ENCODE measurements around the gene HECTD3.
A peak's percentile ranks its signal among the peaks of the same experiment; 100 is the strongest.

The HECTD3 gene

DNA sequence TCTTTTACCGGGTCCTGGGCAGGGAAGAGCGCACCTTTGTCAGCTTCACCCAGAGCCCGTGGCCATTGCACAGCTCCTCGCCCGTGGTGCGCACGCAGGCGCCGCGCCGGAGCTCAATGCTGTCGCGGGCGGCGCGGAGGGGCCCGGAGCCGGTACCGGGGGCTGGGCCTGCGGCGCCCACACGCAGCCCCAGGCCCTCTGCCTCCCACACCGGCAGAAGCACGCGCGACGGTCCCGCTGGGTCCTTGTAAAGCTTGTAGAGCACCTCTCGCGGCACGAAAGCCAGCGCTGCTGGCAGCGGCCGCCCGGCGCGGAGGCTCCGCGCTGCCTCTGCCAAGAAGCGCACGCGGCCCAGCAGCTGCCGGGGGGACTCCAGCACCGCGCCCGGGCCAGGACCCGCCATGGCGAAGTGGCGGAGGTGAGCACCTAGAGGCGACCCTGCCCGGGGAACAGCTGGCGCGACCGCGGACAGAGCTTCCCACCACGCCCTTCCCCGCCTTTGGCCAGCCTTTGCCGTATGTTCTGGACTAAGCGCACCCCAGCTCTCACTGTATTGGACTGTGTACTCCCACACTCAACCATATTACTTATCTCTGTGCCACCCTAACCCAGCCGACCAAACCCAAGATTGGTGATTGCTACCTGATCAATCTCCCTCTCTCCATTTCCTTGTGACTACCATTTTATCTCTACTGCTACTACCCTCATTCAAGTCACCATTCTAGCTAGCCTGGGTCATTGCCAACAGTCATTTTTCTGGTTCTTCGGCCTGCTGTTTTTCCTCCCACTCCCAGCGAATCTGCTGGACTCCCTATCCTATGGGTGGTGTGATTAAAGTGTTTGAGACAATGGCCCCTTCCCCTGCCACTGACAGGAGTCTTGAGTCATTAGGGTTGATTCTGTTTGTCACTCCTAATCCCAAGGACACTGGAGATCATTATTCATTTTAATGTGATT is at the start of gene HECTD3:
Gene HECTD3, minus strand, starts transcription at position 470 of the 957 bp plus-strand sequence. Its CDS starts 67 bp downstream, at position 403.
- POLR2A ChIA-PET = interaction anchor here (0.7 to 6.2 kb wide), 33 partner anchors 8 to 558 kb away, joined by 3 to 154 read pairs (median 4); partner anchors contain the start of genes BEST4, CCDC163, EIF2B3 and MMACHC
- TF ChIP-seq BHLHE40 (IDR thresholded peaks at IDR 0.05; ENCODE audit: borderline replicate concordance) (no peak), FOXA1 (IDR thresholded peaks at IDR 0.05) (no peak), L3MBTL2 (conservative IDR thresholded peaks at IDR 0.05) (no peak), LEF1 (IDR thresholded peaks at IDR 0.05; ENCODE audit: borderline replicate concordance) (0 out of 2 replicates have a peak, but pooled peaks have one; percentile 20), FOXM1 (IDR thresholded peaks at IDR 0.05; ENCODE audit: borderline replicate concordance) (no peak), TARDBP (IDR thresholded peaks at IDR 0.05) (no peak), SUZ12 (IDR thresholded peaks at IDR 0.05) (no peak), CTBP1 (IDR thresholded peaks at IDR 0.05; ENCODE audit: borderline replicate concordance) (no peak), HDGF (IDR thresholded peaks at IDR 0.05; ENCODE audit: borderline replicate concordance) (no peak)
- CTCF ChIA-PET = interaction anchor here (0.5 to 11.2 kb wide), 9 partner anchors 10 to 482 kb away, joined by 3 to 139 read pairs (median 4); partner anchors contain the start of gene BEST4
- peak; percentile 74 for DNase-seq (ENCODE audit: extremely low spot score)

DNA sequence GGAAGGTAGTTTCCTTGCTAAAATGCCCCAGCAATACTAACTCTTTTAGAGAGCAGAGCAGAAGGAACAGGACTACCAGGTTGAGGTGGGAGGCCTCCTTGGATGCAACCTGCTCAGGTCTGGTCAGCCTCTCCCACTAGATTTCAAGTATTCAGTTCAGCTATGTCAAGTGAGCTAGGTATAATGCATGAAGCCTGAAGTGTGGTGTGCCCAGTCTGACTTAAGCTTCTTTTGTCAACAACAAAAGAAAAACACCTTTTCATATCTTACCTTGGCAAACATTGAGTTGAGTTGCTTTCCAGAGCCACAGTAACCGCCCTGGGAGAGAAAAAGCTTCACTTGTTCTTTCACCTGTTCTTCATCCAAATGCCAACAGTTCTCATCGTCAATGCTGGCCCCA is 48.7 kb upstream of the HECTD3 start:
- CTCF ChIA-PET = no interaction called here
- DNase-seq (ENCODE audit: extremely low spot score) = no peak
- no peak for TF ChIP-seq ARNT (IDR thresholded peaks at IDR 0.05)
- no peak for TF ChIP-seq LEF1 (IDR thresholded peaks at IDR 0.05; ENCODE audit: borderline replicate concordance)
- no peak for TF ChIP-seq BHLHE40 (IDR thresholded peaks at IDR 0.05; ENCODE audit: borderline replicate concordance)
- no peak for TF ChIP-seq L3MBTL2 (conservative IDR thresholded peaks at IDR 0.05)
- TF ChIP-seq ZNF384 (IDR thresholded peaks at IDR 0.05) = no peak
- TF ChIP-seq FOXA1 (IDR thresholded peaks at IDR 0.05) = no peak
- TF ChIP-seq SP1 (IDR thresholded peaks at IDR 0.05) = no peak
- TF ChIP-seq PKNOX1 (IDR thresholded peaks at IDR 0.05) = no peak
- TF ChIP-seq HDGF (IDR thresholded peaks at IDR 0.05; ENCODE audit: borderline replicate concordance) = no peak
- TF ChIP-seq CTBP1 (IDR thresholded peaks at IDR 0.05; ENCODE audit: borderline replicate concordance) = no peak
- TF ChIP-seq FOXM1 (IDR thresholded peaks at IDR 0.05; ENCODE audit: borderline replicate concordance) = no peak
- TF ChIP-seq FOXK2 (IDR thresholded peaks at IDR 0.05) = no peak
- TF ChIP-seq NFRKB (IDR thresholded peaks at IDR 0.05) = no peak
- TF ChIP-seq ELF4 (IDR thresholded peaks at IDR 0.05) = no peak
- TF ChIP-seq TARDBP (IDR thresholded peaks at IDR 0.05) = no peak
- no peak for TF ChIP-seq SUZ12 (IDR thresholded peaks at IDR 0.05)
- POLR2A ChIA-PET = no interaction called here

DNA sequence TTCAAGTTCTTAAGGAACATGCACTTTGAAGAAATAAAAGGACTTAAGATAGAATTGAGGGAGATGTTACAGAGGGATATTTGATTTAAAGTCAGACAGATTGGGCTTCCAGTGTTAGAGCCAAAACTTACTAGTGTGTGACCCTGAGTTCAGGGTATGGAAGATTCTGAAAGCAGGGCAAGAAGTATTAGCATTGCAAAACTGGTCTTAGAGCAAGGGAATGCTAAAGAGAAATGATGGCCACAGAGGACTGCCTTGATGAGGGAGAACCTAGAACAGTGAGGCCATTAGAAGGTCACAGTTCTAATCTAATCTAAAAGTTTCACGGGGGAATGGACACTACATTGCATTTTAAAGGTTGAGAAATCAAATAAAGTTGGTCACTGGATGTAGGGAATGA is 46.4 kb upstream of the HECTD3 start:
- ChIA-PET POLR2A (no interaction called here), CTCF (no interaction called here)
- no peak for DNase-seq (ENCODE audit: extremely low spot score)
- no peak for TF ChIP-seq CTBP1 (IDR thresholded peaks at IDR 0.05; ENCODE audit: borderline replicate concordance)
- no peak for TF ChIP-seq ZNF384 (IDR thresholded peaks at IDR 0.05)
- TF ChIP-seq SP1 (IDR thresholded peaks at IDR 0.05) = no peak
- TF ChIP-seq ARNT (IDR thresholded peaks at IDR 0.05) = no peak
- no peak for TF ChIP-seq SUZ12 (IDR thresholded peaks at IDR 0.05)
- no peak for TF ChIP-seq FOXM1 (IDR thresholded peaks at IDR 0.05; ENCODE audit: borderline replicate concordance)
- no peak for TF ChIP-seq FOXK2 (IDR thresholded peaks at IDR 0.05)
- TF ChIP-seq LEF1 (IDR thresholded peaks at IDR 0.05; ENCODE audit: borderline replicate concordance) = no peak
- TF ChIP-seq BHLHE40 (IDR thresholded peaks at IDR 0.05; ENCODE audit: borderline replicate concordance) = no peak
- no peak for TF ChIP-seq L3MBTL2 (conservative IDR thresholded peaks at IDR 0.05)
- TF ChIP-seq TARDBP (IDR thresholded peaks at IDR 0.05) = no peak
- TF ChIP-seq ELF4 (IDR thresholded peaks at IDR 0.05) = no peak
- no peak for TF ChIP-seq PKNOX1 (IDR thresholded peaks at IDR 0.05)
- TF ChIP-seq NFRKB (IDR thresholded peaks at IDR 0.05) = no peak
- TF ChIP-seq FOXA1 (IDR thresholded peaks at IDR 0.05) = no peak
- TF ChIP-seq HDGF (IDR thresholded peaks at IDR 0.05; ENCODE audit: borderline replicate concordance) = no peak

DNA sequence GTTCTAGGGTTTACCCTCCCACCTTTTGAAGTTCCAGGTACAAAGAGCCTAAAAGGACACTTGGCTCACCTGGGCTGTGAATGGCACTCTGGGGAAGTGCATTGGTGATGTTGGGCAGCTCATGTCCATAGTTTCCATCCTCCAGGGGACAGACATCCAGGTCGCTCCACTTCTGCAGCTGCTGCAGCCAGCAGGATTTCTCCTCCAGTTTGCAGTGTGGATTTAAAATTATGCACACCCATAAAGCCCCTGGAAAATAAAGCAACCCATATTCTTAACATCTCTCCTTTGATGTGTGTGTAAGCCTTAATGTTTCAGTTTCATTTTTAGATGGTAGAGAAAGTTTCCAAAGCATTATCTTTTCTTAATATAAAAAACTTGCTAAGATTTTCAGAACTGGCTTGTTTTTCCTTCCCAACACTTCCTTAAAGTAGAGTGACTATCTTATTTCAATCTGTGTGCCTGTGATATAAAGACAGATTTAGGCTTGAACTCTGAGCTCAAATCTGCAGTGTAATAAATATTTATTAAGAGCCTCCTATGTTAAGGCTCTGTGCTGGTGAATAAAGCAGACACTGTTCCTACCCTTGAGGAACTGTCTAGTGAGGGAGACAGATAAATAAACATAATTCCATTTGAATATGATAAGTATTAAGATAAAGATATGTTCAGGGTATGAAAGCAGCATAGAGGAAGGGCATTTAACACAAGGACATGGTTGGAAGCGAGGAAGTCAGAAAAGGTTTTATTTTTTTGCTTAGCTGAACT is 40.1 kb upstream of the HECTD3 start:
- CTCF ChIA-PET = no interaction called here
- TF ChIP-seq FOXM1 (IDR thresholded peaks at IDR 0.05; ENCODE audit: borderline replicate concordance) (no peak), NFRKB (IDR thresholded peaks at IDR 0.05) (no peak), ARNT (IDR thresholded peaks at IDR 0.05) (no peak), TARDBP (IDR thresholded peaks at IDR 0.05) (no peak), ELF4 (IDR thresholded peaks at IDR 0.05) (no peak), LEF1 (IDR thresholded peaks at IDR 0.05; ENCODE audit: borderline replicate concordance) (no peak), FOXK2 (IDR thresholded peaks at IDR 0.05) (no peak), HDGF (IDR thresholded peaks at IDR 0.05; ENCODE audit: borderline replicate concordance) (no peak), ZNF384 (IDR thresholded peaks at IDR 0.05) (no peak)
- POLR2A ChIA-PET = no interaction called here
- no peak for DNase-seq (ENCODE audit: extremely low spot score)

- CTCF ChIA-PET = no interaction called here
- DNase-seq (ENCODE audit: extremely low spot score) = no peak
- TF ChIP-seq BHLHE40 (IDR thresholded peaks at IDR 0.05; ENCODE audit: borderline replicate concordance) (no peak), FOXA1 (IDR thresholded peaks at IDR 0.05) (no peak), ELF4 (IDR thresholded peaks at IDR 0.05) (no peak), NFRKB (IDR thresholded peaks at IDR 0.05) (no peak), ARNT (IDR thresholded peaks at IDR 0.05) (no peak), L3MBTL2 (conservative IDR thresholded peaks at IDR 0.05) (no peak), SP1 (IDR thresholded peaks at IDR 0.05) (no peak), FOXK2 (IDR thresholded peaks at IDR 0.05) (no peak), HDGF (IDR thresholded peaks at IDR 0.05; ENCODE audit: borderline replicate concordance) (no peak), LEF1 (IDR thresholded peaks at IDR 0.05; ENCODE audit: borderline replicate concordance) (no peak), TARDBP (IDR thresholded peaks at IDR 0.05) (no peak), FOXM1 (IDR thresholded peaks at IDR 0.05; ENCODE audit: borderline replicate concordance) (no peak), PKNOX1 (IDR thresholded peaks at IDR 0.05) (no peak), CTBP1 (IDR thresholded peaks at IDR 0.05; ENCODE audit: borderline replicate concordance) (no peak), SUZ12 (IDR thresholded peaks at IDR 0.05) (no peak)
- POLR2A ChIA-PET = no interaction called here
Measured at GRCh38 chr1:45047032-45047431, 35.9 kb upstream of the HECTD3 start.

Data from HEK293T (cell line).